GM13976 (cell line): ENCODE measurements around the gene ABCA13.

Experiments
- DNase-seq: peaks from one replicate; pipeline ENCODE4 v3.0.0; 2012; ENCODE audit warnings: low spot score
- in situ Hi-C: fragments of 300-500 bp; cut with MboI; formaldehyde crosslinking; loops from one replicate; pipeline ENCODE4 v1.12.0; 2022; ENCODE audit warnings: low sequenced_read_pairs, mixed read lengths, inconsistent platforms; ENCODE audit not compliant: unreplicated experiment
- TF ChIP-seq, protein P1 (sequence below): IDR thresholded peaks from 2 replicates; pipeline ENCODE4 v1.5.1; 2012; ENCODE audit warnings: borderline replicate concordance, mild to moderate bottlenecking; ENCODE audit not compliant: insufficient read depth; ENCODE audit errors: extremely low read depth, missing control alignments, control extremely low read depth

The ABCA13 gene

DNA sequence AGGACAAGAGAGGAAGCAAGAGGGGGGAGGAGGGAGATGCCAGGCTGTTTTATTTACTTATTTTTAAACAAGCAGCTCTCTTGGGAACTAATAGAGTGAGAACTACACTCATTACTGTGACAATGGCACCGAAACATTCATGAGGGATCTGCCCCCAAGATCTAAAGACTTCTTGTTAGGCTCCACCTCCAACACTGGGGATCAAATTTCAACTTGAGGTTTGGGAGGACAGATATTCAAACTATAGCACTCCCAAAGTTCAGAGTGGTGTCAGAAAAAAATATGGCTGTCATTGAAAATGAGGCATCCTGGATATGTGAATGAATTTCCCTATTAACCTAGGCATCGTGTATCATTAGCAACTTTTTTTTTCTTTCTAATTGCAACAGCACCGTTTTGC, 145.5 kb downstream of the ABCA13 start:
- TF ChIP-seq, protein P1, sequence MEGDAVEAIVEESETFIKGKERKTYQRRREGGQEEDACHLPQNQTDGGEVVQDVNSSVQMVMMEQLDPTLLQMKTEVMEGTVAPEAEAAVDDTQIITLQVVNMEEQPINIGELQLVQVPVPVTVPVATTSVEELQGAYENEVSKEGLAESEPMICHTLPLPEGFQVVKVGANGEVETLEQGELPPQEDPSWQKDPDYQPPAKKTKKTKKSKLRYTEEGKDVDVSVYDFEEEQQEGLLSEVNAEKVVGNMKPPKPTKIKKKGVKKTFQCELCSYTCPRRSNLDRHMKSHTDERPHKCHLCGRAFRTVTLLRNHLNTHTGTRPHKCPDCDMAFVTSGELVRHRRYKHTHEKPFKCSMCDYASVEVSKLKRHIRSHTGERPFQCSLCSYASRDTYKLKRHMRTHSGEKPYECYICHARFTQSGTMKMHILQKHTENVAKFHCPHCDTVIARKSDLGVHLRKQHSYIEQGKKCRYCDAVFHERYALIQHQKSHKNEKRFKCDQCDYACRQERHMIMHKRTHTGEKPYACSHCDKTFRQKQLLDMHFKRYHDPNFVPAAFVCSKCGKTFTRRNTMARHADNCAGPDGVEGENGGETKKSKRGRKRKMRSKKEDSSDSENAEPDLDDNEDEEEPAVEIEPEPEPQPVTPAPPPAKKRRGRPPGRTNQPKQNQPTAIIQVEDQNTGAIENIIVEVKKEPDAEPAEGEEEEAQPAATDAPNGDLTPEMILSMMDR, result no peak
- no peak for DNase-seq
- in situ Hi-C loops, result no loop called here

DNA sequence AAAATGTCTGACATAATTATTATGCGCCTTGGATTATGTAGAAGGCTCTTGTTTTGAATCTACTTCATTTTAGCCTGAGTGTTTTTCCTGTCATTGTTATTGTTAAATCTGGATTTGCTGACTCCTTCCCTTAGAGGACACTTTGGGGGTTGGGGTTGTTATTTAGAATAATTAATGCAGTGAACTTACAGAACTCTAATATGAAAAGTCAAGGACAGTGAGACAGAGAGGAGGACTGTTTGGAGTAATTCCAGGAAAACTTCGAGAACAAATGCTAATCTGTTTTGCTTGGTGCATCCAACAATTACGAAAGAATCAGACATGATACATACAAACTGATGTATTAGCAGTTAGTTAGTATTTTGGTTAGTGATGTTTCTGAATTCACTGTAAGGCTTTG, 146.1 kb downstream of the ABCA13 start:
- in situ Hi-C loops, result no loop called here
- TF ChIP-seq, protein P1, result no peak
- DNase-seq, result no peak

- TF ChIP-seq, protein P1, result no peak
- in situ Hi-C loops, result no loop called here
- DNase-seq, result no peak
Measured at GRCh38 chr7:48321319-48322010, 150.2 kb downstream of the ABCA13 start.

DNA sequence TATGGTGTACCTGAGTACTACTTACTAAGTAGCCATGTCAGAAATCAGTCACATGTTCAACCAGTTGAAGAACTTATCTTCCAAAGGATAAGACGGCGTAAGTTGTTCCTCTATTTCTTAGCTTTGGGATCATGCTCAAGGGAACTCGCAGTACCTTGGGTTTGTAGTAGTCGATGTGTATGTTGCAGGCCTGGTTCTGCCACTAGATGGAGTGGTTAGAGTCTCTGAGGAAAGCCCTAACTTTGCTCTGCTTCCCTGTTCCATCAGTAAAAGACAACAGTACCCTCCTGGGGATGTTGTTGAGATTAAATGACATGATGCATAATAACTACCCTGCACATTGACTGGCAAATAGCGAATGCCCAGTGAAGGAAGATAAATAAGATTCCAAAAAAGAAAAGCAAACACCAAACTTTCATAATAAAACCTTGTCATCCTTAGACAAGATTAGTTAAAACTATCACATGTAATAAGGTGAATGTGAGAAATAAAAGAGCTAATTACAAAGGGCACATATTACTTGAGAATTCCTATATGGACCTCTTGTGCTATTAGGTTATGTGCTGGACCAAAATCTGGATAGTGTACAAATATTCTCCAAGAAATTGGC, 165.9 kb downstream of the ABCA13 start:
- in situ Hi-C loops, result no loop called here
- DNase-seq, result no peak
- TF ChIP-seq, protein P1, result peak; percentile 27

- no peak for DNase-seq
- in situ Hi-C loops, result no loop called here
- TF ChIP-seq, protein P1, result no peak
Measured at GRCh38 chr7:48337781-48338180, 166.5 kb downstream of the ABCA13 start.

DNA sequence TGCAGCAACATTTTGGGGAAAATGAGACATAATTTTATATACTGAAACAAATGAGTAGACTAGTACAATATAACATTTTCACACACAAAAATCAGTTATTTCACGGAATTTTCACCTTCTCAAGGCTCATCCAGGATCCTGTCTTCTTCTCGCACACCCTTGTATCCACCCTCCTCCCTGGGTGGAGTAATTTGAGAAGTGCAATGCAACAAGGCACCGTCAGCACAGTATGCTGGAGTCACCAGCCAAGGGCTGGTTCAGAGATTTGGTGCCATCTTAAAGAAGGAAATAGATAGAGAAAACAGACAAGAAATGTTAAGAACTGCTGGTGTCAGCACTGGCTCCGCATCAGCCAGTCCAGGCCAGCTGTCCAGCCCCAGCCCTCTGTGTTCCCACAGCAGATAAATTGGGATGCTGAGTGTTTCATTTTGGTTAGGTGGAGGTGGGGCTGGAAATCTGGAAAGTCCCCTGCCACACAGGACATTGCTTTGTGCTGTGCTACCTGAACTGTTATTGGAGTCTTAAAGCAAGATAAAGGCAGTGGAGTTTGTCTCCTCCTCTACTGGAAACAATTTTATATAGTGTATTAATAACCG, 176.1 kb downstream of the ABCA13 start:
- in situ Hi-C loops, result no loop called here
- TF ChIP-seq, protein P1, result no peak
- no peak for DNase-seq
